ENCODE results near the gene PAK5.

The PAK5 gene

GRCh38 chr20:9493803-9494202 is 345.1 kb downstream of the PAK5 start:
- no peak for DNase-seq (ENCODE audit: low spot score)

DNA sequence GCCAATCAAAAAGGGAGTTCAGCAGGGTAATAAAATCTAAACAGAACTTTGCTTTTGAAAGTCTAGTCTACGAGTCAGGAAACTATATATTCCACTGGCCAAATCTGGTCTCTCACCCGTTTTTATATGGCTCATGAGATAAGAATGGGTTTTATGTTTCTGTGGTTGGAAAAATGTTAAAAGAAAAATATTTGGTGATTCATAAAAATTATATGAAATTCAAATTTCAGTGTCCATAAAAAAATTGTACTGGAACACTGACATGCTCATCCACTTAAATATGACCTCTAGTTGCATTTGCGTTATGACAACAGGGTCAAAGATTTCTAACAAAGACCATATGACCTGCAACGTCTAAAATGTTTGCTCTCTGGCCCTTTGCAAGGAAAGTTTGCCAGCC is 346.8 kb downstream of the PAK5 start:
- no peak for DNase-seq (ENCODE audit: low spot score)

- DNase-seq (ENCODE audit: low spot score), result no peak
Observed at GRCh38 chr20:9491324-9491723, 347.6 kb downstream of the PAK5 start.

DNA sequence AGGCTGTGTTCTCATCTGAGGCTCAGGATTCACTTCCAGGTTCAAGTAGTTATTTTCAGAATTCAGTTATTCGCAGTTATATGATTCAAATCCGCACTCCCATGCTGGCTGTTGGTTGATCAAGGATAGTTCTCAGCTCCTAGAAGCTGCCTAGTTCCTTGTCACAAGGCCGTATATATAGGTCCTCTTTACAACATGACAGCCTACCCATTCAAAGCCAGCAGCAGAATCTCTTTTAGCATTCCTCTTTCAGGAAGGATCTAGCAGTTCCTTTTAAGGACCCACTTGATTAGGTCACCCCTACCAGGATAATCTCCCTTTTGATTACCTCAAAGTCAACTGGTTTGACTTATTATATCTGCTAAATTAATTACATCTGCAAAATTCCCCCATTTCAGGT is 348.2 kb downstream of the PAK5 start:
- DNase-seq (ENCODE audit: low spot score), result no peak

DNA sequence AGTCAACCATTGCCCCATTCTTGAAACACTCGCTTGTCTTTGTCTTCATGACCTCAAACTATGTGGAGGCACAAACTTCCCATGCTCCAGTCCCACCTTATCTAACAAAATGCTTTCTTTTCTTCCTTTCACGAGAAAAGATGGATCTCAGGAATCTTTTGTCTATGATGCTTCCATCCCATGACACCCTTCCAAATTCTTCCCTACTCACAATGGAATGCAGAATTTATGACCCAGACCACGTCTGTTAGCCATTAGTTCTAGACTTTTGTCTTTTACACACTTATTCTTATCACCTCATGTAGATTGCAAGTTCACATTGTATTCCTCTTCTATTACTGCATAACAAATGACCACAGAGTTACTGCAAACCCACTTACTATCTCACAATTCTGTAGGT is 348.7 kb downstream of the PAK5 start:
- DNase-seq (ENCODE audit: low spot score), result no peak

DNA sequence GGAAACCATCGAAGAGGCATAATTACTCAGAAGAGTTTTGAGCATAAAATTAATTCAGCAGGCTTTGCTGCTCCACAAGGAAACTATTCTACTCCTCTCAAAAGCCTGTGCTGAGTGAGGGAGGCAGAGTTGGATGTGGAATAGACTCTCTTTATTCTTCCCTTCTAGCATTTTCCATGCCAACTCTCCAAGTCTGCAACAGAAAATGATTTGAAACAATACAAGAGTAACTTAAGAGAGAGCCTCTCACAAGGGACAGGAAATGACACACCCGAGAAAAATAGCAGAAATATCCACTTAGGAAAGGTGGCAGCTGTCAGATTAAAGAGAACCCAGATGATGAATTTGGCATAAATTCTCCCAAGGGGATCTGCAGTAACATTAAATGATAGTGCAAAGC is 350.8 kb downstream of the PAK5 start:
- DNase-seq (ENCODE audit: low spot score), result no peak
